Right atrium auricular region (tissue), 2 donors: ENCODE measurements around the gene GBP2. TPM values are rescaled to one million over a fixed set of nuclear protein-coding genes. Genes with fewer than 3 reads are reported as not detected.

ENCODE experiments used
- DNase-seq: peaks from one replicate; pipeline ENCODE4 v3.0.0-alpha.2; 2019; ENCODE audit warnings: low spot score
- H3K27ac ChIP-seq, 2 donors: fragments of 200-600 bp; sonication (generic); 1 replicate in 1 of 2; 2 replicates in 1 of 2; pipeline ENCODE4 v1.5.1; 2016 to 2019
- H3K27me3 ChIP-seq, 2 donors: fragments of 200-600 bp; sonication (generic); one replicate each; pipeline versions ENCODE4 v1.5.1 to v1.6.0; 2017 to 2019
- H3K36me3 ChIP-seq: fragments of 200-600 bp; sonication (generic); one replicate; pipeline ENCODE4 v1.5.1; 2016
- H3K4me1 ChIP-seq, 2 donors: fragments of 200-600 bp; sonication (generic); one replicate each; pipeline versions ENCODE4 v1.5.1 to v1.6.0; 2017 to 2019
- H3K4me3 ChIP-seq, 2 donors: fragments of 200-600 bp; sonication (generic); 1 replicate in 1 of 2; 2 replicates in 1 of 2; pipeline ENCODE4 v1.5.1; 2017 to 2019; ENCODE audit warnings: mild to moderate bottlenecking in 1 of 2, moderate library complexity in 1 of 2
- H3K9me3 ChIP-seq, 2 donors: fragments of 200-600 bp; sonication (generic); one replicate each; pipeline ENCODE4 v1.5.1; 2019
- CTCF ChIP-seq, 2 donors: fragments of 200-600 bp; sonication (generic); IDR thresholded peaks; one replicate each; pipeline ENCODE4 v1.5.1; 2019; ENCODE audit warnings: antibody characterized with exemption in 2 of 2
- total RNA-seq, 2 donors: library from RNA; depleted of rRNA; stranded (reverse); fragments of >200 nt; gene quantifications; one replicate each; pipeline ENCODE4 v1.1.0, GENCODE V29; 2016

GBP2 gene
- total RNA-seq, 2 donors from 2014 or later: 12.3 to 22.1 TPM

GRCh38 chr1:89149229-89149628, 23.3 kb upstream of the GBP2 start:
- Histone ChIP-seq H3K36me3 (no peaks in the 10 kb centered on the region), H3K27me3 (no peaks in the 10 kb centered on the region), H3K4me3 (no peak overlapping the region), H3K4me1 (no peaks in the 10 kb centered on the region), H3K27ac (no peak overlapping the region), H3K9me3 (no peaks in the 10 kb centered on the region)
- DNase-seq: no peak
- TF ChIP-seq CTCF (IDR thresholded peaks at IDR 0.05): no peak

- H3K27me3 ChIP-seq: no peaks in the 10 kb centered on the region
- no peak overlapping the region for H3K4me3 ChIP-seq
- no peaks in the 10 kb centered on the region for H3K9me3 ChIP-seq
- no peaks in the 10 kb centered on the region for H3K4me1 ChIP-seq
- no peak for DNase-seq
- TF ChIP-seq CTCF (IDR thresholded peaks at IDR 0.05): no peak
- H3K36me3 ChIP-seq: no peaks in the 10 kb centered on the region
- H3K27ac ChIP-seq: no peak overlapping the region
These were observed 22.1 kb upstream of the GBP2 start for GRCh38 chr1:89147678-89148658.

GRCh38 chr1:89146721-89147120, 20.8 kb upstream of the GBP2 start:
- H3K9me3 ChIP-seq: no peaks in the 10 kb centered on the region
- no peaks in the 10 kb centered on the region for H3K4me1 ChIP-seq
- no peaks in the 10 kb centered on the region for H3K27me3 ChIP-seq
- no peak overlapping the region for H3K4me3 ChIP-seq
- no peak overlapping the region for H3K27ac ChIP-seq
- DNase-seq: no peak
- H3K36me3 ChIP-seq: no peaks in the 10 kb centered on the region
- no peak for TF ChIP-seq CTCF (IDR thresholded peaks at IDR 0.05)

- no peaks in the 10 kb centered on the region for H3K4me1 ChIP-seq
- no peak for DNase-seq
- TF ChIP-seq CTCF (IDR thresholded peaks at IDR 0.05): no peak
- no peaks in the 10 kb centered on the region for H3K27me3 ChIP-seq
- no peaks in the 10 kb centered on the region for H3K36me3 ChIP-seq
- H3K4me3 ChIP-seq: no peak overlapping the region
- H3K9me3 ChIP-seq: peaks cover 0 to under 1% of the 10 kb centered on the region in 2 donors
- no peak overlapping the region for H3K27ac ChIP-seq
These were observed 17.6 kb upstream of the GBP2 start for GRCh38 chr1:89143484-89143883.

- no peaks in the 10 kb centered on the region for H3K27me3 ChIP-seq
- DNase-seq: no peak
- H3K4me3 ChIP-seq: no peak overlapping the region
- H3K36me3 ChIP-seq: no peaks in the 10 kb centered on the region
- H3K9me3 ChIP-seq: peaks cover 0 to 7% of the 10 kb centered on the region in 2 donors
- no peaks in the 10 kb centered on the region for H3K4me1 ChIP-seq
- no peak for TF ChIP-seq CTCF (IDR thresholded peaks at IDR 0.05)
- no peak overlapping the region for H3K27ac ChIP-seq
These were observed 16.2 kb upstream of the GBP2 start for GRCh38 chr1:89142160-89142559.
